ENCODE measurements around the gene POMT1.
A peak's percentile ranks its signal among the peaks of the same experiment; 100 is the strongest.
"Not testable (repeated sequence)": the region's sequence is repeated elsewhere in the genome, so short reads cannot be mapped to it uniquely, and the experiment has no call there.

POMT1 gene, protein sequence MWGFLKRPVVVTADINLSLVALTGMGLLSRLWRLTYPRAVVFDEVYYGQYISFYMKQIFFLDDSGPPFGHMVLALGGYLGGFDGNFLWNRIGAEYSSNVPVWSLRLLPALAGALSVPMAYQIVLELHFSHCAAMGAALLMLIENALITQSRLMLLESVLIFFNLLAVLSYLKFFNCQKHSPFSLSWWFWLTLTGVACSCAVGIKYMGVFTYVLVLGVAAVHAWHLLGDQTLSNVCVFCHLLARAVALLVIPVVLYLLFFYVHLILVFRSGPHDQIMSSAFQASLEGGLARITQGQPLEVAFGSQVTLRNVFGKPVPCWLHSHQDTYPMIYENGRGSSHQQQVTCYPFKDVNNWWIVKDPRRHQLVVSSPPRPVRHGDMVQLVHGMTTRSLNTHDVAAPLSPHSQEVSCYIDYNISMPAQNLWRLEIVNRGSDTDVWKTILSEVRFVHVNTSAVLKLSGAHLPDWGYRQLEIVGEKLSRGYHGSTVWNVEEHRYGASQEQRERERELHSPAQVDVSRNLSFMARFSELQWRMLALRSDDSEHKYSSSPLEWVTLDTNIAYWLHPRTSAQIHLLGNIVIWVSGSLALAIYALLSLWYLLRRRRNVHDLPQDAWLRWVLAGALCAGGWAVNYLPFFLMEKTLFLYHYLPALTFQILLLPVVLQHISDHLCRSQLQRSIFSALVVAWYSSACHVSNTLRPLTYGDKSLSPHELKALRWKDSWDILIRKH

DNA sequence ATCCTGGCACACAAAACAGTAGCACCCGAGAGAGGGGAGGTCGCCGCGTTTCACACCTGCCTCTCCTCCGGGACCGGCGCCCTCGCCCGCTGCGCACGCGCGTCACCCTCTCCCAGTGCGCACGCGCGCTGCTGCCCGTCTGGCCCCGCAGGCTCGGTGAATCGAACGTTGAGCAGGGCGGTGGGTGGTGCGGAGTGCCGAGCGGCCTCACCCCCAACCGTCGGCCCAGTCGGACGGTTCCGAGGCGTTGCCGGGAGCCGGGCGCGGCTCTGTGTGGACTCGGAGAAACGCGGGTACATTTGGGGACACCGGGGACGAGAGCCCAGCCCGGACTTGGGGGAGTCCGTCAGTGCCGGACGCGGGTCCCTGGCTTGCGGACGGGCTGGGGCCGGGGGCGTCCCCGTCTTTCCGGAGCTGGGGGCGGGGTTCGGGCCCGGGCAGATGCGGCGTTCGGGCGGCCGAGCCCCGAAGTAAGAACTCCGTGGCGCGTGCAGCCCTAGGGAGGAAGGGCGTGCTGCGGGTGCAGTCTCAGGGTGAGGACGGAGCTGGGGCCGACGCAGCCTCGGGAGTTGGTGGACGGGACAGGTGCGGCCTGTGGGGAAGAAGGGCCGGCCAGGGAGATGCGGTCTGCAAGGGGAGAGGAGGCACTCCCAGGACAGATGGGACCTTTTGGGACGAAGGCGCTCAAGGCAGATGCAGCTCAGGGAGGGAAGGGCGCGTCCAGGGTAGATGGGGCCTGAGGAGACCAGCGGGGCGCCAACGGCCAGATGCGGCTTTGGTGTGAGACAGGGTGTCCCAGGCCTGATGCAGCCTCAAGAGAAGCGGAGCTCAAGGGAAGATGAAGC is at the start of gene POMT1:
Gene POMT1, plus strand, starts transcription at position 138 of the 845 bp plus-strand sequence. CDS start 1,301 bp downstream, outside the sequence.
- DNase-seq (ENCODE audit: low spot score) = peak; percentile 90

DNA sequence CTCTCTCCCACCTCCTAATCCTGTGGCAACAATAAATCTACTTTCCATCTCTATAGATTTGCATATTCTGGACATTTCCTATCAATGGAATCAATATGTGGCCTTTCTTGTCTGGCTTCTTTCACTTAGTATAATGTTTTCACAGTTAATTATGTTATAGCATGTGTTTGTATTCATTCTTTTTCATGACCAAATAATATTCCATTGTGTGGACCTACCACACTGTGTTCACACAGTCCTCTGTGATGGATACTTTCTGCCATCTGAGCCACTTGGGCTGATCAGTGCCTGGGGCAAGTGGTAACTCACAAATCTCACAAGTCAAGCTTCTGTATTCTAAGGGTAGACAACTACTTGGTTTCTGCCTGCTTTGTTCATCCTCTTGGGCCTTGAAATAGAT is 48.7 kb upstream of the POMT1 start:
- DNase-seq (ENCODE audit: low spot score) = no peak

DNA sequence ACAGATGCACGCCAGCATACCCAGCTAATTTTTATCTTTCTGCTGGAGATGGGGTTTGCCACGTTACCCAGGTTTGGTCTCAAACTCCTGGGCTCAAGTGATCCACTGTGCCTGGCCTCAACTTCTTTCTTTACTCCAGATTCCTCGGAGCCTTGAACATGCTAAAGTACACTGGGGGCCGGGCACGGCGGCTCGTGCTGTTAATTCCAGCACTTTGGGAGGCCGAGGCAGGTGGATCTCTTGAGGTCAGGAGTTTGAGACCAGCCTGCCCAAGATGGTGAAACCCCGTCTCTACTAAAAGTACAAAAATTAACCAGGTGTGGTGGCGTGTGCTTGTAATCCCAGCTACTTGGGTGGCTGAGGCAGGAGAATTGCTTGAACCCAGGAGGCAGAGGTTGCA is 47.1 kb upstream of the POMT1 start:
- not testable (repeated sequence) for DNase-seq (ENCODE audit: low spot score)

DNA sequence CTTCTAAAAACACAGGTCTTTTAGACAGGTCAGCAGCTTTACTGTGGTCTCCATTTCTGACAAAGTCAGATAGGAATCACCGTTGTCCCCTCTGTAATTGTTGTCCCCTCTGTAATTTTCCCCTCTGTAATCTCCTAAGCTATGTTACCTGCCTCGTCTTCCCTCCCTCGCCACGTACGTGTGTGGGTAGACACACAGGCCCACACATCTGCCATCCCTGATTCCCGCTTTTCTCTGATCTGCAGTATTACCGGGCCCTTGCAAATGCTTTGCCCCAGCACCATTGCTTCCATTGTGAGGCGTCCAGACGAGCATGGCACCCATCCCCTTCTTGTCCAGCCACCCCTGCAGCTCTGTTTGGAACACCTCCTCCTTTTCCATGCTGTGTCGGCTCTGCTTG is 45.0 kb upstream of the POMT1 start:
- no peak for DNase-seq (ENCODE audit: low spot score)

DNA sequence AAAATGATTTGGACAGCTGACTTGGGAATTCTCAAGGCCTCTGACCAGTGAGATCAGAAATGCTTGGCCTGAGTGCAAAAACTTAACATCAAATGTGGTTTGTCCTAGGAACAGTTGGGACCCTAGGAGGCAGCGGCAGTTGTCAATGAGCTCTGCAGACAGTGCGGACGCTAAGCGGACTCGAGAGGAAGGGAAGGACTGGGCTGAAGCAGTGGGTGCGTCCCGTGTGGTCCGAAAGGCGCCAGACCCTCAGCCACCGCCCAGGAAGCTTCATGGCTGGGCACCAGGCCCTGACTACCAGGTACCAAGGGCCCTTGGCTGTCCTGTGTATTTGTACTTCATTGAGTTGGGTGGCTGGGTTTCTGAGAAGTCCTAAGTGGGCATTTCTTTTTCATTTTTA is 43.7 kb upstream of the POMT1 start:
- no peak for DNase-seq (ENCODE audit: low spot score)

DNA sequence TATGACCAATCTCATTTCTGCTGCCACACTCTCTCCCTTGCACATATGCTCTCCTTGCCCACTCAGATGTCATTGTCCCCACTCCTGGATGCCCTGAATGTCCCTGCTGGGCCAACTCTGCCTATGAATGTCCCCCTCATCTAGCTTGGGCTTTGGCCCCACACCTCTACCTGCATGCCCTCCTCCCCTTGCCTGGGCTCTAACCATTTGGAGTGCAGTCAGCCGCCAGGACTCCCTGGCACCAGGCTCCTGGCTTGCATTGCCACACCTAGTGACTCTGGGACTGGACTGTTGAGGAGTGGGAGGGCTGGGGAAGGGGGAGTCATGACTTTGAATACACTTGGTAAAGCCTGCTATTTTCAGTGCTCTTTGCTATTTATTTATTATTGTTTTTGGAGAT is 41.6 kb upstream of the POMT1 start:
- no peak for DNase-seq (ENCODE audit: low spot score)

DNA sequence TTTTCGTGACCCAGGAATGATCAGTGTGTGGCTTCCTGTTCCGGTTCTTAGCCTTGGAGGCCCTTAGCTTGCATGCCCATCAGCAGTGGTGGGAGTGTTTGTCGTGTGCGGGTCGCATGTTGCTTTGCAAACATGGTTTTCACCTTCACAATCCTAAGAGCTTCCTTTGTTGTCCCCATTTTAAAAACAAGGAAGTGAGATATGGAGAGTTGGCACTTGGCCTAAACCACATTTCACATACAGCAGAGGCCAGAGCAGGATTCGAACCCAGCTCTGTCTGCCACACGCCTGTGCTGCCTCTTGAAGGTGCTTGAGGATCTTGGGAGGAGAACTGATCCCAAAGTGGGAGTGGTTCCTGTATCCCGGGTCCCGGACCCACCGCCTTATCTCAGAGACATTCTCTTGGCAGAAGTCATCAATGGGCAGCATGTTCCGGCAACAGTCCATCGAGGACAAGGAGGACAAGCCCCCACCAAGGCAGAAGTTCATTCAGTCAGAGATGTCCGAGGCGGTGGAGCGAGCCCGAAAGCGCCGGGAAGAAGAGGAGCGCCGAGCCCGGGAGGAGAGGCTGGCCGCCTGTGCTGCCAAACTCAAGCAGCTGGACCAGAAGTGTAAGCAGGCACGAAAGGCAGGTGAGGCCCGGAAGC is 38.2 kb upstream of the POMT1 start:
- no peak for DNase-seq (ENCODE audit: low spot score)

DNA sequence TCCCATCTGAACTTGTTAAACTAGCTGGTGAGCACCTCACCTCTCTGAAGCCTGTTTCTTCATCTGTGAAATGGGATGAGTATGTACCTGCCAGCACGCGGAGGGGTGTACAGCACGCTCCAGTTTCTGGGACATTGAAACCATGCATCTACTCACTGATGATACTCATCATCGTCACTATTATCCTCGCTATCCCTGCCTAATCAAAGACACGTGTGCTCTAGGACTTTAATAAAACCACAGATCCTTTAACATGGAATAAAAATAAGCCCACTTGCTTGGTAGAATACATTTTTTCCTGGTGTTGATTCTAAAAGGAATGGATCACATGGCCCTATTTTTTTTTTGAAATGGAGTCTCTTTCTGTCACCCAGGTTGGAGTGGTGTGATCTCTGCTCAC is 37.3 kb upstream of the POMT1 start:
- DNase-seq (ENCODE audit: low spot score) = no peak

DNA sequence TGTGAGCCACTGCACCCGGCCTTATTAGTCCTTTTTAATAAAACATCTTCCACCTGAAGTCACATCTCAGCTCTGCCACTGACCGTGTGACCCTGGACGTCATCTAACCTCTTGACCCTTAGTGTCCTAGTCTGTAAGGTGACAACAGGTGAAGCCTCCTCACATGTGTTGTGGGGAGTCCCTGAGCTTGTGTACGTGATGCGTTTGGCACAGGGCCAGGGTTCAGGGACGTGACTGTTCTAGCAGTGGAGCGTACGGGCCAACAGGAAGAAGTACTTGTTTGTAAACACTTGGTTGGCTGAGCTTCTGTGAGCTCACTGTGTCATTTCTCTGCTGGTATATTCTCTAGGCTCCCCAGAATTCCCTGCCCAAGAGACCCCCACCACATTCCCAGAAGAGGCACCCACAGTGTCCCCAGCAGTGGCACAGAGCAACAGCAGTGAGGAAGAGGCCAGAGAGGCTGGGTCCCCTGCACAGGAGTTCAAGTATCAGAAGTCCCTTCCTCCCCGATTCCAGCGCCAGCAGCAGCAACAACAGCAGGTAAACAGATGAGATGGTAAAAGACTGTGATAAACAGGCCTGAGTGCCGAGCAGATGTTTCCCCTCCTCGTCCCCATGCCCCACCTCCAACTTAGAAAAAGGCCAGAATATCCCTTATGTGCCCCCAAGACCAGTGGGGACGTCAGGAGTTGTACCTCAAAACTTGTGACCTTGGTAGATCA is 35.3 kb upstream of the POMT1 start:
- no peak for DNase-seq (ENCODE audit: low spot score)

DNA sequence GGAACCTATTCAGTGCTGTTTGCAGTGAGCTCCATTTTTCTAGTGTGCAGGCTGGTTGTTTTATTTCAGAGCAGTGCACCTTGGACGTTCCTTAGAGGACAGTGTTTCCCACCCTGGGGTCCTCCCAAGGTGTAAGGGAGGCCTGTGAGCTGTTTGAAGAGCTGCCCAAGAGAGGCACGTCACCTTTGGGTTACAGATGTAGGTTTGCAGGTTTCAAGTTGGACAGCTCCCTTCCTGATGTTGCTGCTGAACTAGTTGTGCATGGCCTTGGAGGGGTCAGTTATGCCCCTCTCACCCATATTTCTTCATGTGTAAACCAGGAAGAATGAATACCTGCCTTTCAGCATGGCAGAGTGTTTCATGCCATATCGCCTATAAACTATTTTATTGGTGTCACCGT is 34.7 kb upstream of the POMT1 start:
- DNase-seq (ENCODE audit: low spot score) = no peak

DNA sequence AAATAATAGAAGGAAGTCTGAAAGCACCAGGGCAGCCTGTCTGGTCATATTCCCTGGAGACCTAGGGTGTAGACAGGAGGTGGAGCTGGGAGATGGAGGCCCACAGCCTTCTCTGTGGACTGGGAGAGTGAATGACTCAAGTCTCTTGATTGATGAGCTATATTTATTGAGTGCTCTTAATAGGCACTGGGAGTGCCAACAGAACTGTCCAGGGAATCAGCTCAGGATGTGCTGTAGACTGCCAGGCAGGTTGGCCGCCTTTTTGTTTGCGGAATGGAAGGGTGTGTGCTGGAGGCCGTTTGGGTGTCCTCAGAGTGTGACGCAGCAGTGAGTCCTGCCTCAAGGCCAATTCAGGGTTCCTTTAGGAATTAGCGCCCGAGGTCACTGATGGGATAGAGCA is 33.4 kb upstream of the POMT1 start:
- DNase-seq (ENCODE audit: low spot score) = no peak

DNA sequence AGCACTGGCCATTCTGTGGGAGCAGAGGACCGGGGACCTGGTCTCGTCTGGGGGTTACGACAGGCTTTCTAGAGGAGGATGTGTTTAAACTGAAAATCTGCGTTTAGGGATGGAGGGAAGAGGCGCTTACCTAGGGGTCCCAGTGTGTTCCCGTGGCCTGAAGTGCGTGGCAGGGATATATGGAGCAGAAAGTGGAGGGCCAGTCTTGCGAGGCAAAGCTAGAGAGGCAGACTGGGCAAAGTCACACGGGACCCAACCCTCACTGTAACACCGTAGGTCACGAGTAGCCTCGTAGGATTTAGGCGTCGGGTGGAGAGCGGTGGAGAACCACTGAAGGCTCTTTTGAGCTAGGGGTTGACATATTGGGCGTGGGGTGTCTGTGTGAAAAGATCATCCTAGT is 32.8 kb upstream of the POMT1 start:
- DNase-seq (ENCODE audit: low spot score) = no peak

DNA sequence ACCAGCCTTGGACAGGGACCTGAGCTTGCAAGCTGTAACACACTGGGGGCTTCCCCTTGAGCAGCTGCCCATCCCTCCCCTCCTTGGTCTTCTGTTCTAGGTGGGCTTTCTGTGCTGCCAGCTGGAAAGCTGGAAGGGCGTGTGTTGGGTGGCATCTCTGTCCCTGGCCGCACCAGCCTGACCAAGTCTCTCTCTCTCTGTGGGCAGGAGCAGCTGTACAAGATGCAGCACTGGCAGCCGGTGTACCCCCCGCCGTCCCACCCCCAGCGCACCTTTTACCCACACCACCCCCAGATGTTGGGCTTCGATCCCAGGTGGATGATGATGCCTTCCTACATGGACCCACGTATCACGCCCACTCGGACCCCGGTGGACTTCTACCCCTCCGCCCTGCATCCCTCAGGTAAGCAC is 32.1 kb upstream of the POMT1 start:
- DNase-seq (ENCODE audit: low spot score) = no peak

DNA sequence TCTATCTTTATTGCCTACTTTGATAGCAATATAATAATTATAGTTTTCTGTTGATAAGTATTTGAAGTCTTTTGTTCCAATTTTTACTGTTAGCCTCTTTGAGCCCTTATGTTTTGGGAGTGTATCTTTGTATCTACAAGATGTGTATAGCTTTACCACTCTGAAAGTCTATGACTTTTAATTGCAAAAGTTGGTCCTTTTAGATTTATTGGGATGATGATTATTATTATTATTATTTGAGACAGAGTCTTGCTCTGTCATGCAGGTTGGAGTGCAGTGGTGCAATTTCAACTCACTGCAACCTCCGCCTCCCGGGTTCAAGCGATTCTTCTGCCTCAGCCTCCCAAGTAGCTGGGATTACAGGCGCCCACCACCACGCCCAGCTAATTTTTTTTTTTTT is 30.6 kb upstream of the POMT1 start:
- DNase-seq (ENCODE audit: low spot score) = not testable (repeated sequence)

DNA sequence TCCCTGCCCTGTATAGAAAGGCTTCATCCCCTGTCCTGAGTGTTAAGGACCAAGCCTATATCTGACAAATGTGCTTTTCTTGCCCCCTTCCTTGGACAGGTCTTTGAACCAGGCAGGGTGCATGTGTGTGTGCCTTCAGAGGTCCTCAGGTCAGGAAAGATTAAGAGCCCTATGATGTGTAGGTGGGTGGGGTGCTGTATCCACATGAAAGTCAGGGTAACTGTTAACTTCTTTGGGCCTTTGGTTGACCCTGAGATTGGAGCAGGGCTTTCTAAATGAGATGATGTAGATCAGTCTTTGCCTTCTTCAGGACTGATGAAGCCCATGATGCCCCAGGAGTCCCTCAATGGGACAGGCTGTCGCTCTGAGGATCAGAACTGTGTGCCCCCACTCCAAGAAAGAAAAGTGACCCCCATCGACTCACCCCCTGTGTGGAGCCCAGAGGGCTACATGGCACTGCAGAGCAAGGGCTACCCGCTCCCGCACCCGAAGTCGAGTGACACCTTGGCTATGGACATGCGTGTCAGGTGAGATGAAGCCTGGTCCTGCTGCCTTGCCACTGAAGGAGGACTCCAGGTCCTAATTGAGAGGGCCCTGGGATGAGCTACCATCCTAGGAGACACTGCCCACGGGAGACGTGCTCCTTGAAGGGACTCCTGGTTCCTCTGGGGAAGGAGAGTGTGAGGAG is 29.4 kb upstream of the POMT1 start:
- no peak for DNase-seq (ENCODE audit: low spot score)

DNA sequence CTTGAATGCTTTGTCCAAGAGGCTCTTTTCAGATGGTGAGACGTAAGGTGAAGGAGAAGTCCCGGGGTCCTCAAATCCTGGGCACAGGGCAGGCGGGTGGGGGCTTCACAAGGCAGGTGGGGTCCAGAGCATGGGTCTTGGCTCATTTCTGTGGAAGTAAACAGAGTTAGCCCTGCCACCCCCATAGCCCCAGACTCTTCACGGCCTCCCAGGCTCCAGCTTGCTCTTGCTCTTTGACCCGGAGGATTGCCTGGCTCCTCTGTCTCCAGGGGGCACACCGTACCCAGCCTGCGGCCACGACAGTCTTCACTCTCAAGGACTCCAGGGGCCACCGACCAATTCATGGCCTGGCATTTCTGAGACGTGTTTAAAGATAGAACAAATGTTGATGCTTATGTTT is 28.8 kb upstream of the POMT1 start:
- no peak for DNase-seq (ENCODE audit: low spot score)

DNA sequence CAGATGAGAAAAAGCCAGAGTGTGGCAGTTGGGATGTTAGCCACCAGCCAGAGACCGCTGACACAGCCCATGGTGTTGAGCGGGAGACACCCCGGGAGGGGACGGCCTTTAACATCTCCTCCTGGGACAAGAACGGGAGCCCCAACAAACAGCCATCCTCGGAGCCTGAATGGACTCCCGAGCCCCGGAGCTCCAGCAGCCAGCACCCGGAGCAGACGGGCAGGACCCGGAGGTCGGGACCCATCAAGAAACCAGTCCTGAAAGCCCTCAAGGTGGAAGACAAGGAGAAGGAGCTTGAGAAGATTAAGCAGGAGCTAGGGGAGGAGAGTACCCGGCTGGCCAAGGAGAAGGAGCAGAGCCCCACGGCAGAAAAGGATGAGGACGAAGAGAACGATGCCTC is 28.0 kb upstream of the POMT1 start:
- DNase-seq (ENCODE audit: low spot score) = no peak

DNA sequence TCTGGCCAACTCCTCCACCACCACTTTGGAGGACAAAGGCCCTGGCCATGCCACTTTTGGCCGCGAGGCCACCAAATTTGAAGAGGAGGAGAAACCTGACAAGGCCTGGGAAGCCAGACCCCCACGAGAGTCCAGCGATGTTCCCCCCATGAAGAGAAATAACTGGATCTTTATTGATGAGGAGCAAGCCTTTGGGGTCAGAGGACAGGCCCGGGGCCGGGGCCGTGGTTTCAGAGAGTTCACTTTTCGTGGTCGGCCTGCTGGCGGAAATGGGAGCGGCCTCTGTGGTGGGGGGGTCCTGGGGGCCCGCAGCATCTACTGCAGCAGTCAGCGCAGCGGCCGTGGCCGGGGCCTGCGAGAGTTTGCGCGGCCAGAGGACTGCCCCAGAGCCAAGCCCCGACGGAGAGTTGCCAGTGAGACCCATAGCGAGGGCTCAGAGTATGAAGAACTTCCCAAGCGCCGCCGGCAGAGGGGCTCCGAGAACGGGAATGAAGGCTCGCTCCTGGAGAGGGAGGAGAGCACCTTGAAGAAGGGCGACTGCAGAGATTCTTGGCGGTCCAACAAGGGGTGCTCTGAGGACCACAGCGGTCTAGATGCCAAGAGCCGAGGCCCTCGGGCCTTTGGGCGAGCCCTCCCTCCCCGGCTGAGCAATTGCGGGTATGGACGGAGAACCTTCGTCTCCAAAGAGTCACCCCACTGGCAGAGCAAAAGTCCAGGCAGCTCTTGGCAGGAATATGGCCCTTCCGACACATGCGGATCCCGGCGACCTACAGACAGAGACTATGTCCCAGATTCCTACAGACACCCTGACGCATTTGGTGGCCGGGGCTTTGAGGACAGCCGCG is 27.4 kb upstream of the POMT1 start:
- DNase-seq (ENCODE audit: low spot score) = no peak

DNA sequence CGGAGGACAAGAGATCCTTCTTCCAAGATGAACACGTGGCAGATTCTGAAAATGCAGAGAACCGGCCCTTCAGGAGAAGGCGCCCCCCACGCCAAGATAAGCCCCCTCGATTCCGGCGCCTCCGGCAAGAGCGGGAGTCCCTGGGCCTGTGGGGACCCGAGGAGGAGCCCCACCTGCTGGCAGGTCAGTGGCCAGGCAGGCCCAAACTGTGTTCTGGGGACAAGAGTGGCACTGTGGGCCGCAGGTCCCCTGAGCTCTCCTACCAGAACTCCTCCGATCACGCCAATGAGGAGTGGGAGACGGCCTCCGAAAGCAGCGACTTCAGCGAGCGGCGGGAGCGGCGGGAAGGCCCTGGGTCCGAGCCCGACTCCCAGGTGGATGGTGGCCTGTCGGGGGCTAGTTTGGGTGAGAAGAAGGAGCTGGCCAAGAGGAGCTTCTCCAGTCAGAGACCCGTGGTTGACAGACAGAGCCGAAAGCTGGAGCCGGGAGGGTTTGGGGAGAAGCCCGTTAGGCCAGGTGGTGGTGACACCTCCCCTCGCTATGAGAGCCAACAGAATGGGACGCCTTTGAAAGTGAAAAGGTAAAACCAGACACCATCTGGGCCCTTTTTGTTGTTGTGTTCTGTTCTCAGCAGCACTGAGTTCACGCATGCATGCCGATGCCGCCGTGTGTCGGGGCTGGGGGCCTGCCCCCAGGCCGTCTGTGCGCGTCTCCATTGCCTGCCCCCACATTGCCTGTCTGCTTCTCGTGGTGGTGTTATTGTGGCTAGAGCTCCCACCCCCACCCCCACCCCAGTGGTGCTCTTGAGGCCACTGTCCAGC is 26.6 kb upstream of the POMT1 start:
- DNase-seq (ENCODE audit: low spot score) = no peak

All from RKO (cell line).